Nephron progenitor cell (in vitro differentiated cells): ENCODE data around the gene IL17C.

ENCODE experiments used
- DNase-seq: peaks from one replicate; pipeline ENCODE4 v3.0.0; 2021
- H3K27ac Mint-ChIP-seq: 2 replicates; pipeline ENCODE4 v1.8.0; 2021; ENCODE audit warnings: mild to moderate bottlenecking, moderate library complexity, mixed read lengths
- H3K27me3 Mint-ChIP-seq: 2 replicates; pipeline ENCODE4 v1.8.0; 2021; ENCODE audit warnings: mild to moderate bottlenecking, low read depth, mixed read lengths; ENCODE audit not compliant: poor library complexity
- H3K36me3 Mint-ChIP-seq: 2 replicates; pipeline ENCODE4 v1.8.0; 2021; ENCODE audit warnings: low read depth, mixed read lengths
- H3K4me1 Mint-ChIP-seq: 2 replicates; pipeline ENCODE4 v1.8.0; 2021; ENCODE audit warnings: mixed read lengths
- H3K4me3 Mint-ChIP-seq: 2 replicates; pipeline ENCODE4 v1.8.0; 2021; ENCODE audit warnings: mild to moderate bottlenecking, moderate library complexity, mixed read lengths
- H3K9me3 Mint-ChIP-seq: 2 replicates; pipeline ENCODE4 v1.8.0; 2021; ENCODE audit warnings: mild to moderate bottlenecking, moderate library complexity, mixed read lengths
- TF ChIP-seq, protein P1 (sequence below): fragments of 200-600 bp; sonication (generic); IDR thresholded peaks from 2 replicates; pipeline ENCODE4 v1.5.0; 2021; ENCODE audit warnings: antibody characterized with exemption

IL17C gene

DNA sequence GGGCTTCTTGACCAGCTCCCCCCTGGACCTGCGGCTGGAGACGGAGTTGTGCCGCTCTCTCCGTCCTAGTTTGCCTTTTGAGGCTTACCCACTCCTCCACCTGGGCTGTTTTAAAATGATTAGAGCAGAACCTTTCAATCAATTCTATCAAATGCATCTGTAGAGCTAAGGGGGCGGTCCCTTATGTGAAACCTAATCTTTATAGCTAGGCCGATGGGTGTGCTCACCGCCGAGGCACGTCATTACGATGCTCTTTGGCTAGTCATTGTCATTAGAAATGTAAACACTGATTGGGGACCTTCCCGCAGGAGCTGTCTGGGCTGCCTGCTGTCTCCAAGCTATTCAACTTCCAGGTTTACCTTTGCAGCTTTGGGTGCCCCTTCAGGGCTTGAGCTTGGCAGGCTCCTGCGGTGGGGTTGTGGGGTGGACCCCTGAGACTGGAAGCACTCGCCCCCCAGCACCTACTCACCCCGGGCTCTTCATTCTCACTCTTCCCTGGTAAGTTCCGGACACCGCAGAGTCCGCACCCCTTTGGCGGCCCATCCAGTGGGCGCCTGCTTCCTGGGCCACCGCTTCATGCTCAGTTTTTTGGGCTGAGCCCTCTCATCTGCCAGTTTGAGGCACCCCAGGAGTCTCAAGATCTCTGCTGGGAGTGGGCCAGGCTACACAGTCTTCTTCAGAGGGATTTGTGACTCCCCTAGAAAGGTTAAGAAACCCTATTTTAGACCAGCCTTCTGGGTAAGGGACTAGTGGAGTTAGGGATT is 20.9 kb upstream of the IL17C start:
- Mint-ChIP-seq H3K27ac (peak overlapping the region; percentile 92), H3K4me3 (peak overlapping the region; percentile 24), H3K27me3 (peaks cover 3% of the 10 kb centered on the region)

DNA sequence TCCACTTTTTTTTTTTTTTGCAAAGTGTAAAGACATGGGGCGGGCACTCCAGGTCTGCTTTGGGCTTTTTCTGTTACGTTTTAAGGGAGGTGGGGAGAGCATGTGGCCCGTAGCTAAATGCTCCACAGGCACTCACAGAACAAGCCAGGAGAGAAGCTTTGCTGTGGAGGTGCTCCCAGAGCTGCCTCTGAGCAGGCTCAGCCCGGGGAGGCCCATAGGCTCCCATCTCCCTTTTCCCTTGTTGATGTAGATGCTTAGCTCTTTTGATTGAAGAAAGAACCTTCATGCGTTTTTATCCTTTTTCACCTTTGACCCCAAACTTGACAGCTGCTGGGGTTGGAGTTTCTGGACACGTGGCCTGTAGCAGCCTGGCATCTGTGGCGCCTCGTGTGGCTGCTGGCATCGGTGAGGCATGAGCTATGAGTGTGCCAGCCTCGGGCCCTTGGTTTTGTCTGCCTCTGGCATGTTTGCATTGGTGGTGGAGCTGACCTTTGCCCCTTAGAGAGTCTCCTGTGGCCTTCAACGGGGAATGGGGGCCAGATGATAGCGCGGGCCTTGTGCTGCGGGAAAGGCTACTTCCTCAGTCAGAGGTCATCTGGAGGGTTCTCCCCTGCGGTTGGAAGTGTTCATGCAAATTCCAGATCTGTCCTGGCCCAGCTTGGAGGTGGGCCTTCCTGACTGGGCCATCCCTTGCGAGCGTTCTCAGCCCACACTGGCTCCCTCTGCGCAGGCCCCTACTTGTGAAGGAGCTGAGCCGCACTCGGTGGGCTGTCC is 20.0 kb upstream of the IL17C start:
- Mint-ChIP-seq H3K4me1 (peaks cover 38% of the 10 kb centered on the region), H3K9me3 (no peaks in the 10 kb centered on the region), H3K27me3 (peaks cover 3% of the 10 kb centered on the region), H3K27ac (peak overlapping the region; percentile 92), H3K4me3 (peak overlapping the region; percentile 48), H3K36me3 (peaks cover 17% of the 10 kb centered on the region)
- no peak for DNase-seq
- TF ChIP-seq, protein P1, sequence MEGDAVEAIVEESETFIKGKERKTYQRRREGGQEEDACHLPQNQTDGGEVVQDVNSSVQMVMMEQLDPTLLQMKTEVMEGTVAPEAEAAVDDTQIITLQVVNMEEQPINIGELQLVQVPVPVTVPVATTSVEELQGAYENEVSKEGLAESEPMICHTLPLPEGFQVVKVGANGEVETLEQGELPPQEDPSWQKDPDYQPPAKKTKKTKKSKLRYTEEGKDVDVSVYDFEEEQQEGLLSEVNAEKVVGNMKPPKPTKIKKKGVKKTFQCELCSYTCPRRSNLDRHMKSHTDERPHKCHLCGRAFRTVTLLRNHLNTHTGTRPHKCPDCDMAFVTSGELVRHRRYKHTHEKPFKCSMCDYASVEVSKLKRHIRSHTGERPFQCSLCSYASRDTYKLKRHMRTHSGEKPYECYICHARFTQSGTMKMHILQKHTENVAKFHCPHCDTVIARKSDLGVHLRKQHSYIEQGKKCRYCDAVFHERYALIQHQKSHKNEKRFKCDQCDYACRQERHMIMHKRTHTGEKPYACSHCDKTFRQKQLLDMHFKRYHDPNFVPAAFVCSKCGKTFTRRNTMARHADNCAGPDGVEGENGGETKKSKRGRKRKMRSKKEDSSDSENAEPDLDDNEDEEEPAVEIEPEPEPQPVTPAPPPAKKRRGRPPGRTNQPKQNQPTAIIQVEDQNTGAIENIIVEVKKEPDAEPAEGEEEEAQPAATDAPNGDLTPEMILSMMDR: no peak

More for the DNA sequence above, 20.9 kb upstream of the IL17C start:
- peaks cover 25% of the 10 kb centered on the region for H3K36me3 Mint-ChIP-seq
- no peak for DNase-seq
- TF ChIP-seq, protein P1: no peak
- H3K4me1 Mint-ChIP-seq: peaks cover 38% of the 10 kb centered on the region
- H3K9me3 Mint-ChIP-seq: no peaks in the 10 kb centered on the region

DNA sequence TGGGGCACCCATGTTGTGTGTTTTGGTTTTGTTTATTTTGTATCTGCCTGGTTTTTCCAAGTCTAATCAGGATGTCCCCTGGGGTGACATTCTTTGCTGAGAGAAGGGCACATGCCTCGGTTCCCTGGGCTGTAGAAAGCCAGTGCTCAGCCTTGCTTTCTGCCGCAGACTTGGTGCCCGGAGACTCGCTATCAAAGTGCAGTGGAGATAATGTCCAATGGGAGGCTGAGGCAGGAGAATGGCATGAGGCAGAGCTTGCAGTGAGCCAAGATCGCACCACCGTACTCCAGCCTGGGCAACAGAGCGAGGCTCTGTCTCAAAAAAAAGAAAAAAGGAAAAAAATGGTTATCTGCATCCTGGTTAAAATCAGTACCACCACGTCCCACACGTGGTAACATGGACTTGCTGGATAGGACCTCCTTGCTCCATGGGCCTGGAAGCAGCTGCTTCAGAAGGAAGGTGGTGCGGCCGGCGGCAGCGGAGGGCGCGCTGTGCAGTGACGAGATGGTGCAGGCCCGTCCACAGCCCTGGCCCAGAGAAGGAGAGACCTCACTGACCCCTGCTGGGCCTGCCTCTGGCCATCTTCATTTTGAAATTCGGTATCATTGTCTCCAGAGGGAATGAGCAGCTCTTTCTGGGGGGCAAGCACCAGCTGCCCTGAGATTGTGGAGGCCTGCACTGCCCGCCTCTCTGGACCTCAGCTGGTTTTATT is 19.3 kb upstream of the IL17C start:
- H3K27me3 Mint-ChIP-seq: peaks cover 3% of the 10 kb centered on the region
- DNase-seq: no peak
- no peaks in the 10 kb centered on the region for H3K9me3 Mint-ChIP-seq
- peaks cover 38% of the 10 kb centered on the region for H3K4me1 Mint-ChIP-seq
- TF ChIP-seq, protein P1: no peak
- H3K36me3 Mint-ChIP-seq: peaks cover 10% of the 10 kb centered on the region
- H3K27ac Mint-ChIP-seq: peak overlapping the region; percentile 91
- H3K4me3 Mint-ChIP-seq: no peak overlapping the region

DNA sequence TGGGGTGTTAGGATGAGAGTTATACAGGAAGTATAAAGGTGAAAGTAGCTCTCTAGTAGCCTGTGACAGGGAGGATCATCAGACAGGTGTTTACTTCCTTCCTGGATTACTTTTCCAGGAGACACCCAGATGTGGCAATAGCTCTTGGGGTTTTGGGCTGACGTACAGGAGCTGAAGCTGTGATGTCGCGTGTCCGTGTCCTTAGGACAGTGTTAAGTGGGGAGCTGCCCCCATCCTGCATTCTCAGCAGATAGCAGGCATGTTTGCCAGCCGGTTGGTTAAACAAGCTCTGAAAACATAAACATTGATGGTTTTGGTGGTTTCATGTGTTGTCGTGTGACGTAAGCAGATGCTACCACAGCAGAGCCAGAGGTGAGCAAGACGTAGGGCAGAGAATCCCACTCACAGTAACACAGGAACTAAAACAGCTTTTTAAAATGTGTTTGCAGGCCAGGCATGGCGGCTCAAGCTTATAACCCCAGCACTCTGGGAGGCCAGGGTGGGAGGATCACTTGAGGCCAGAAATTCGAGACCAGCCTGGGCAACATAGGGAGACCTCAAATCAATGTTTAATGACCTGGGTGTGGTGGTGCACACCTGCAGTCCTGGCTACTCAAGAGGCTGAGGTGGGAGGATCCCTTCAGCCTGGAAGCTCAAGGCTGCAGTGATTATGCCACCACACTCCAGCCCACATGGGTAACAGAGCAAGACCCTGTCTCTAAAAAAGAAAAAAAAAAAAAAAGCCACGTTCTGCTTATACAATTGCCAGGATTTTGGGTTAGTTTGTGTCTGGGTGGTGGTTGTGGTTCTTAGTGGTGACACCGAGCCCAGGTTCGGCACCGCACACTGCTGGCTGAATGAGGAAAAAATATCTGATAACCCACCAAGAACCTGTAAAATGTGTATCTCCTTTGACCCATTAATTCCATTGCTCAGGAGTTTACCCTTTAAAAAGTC is 18.2 kb upstream of the IL17C start:
- TF ChIP-seq, protein P1: no peak
- H3K27me3 Mint-ChIP-seq: peaks cover 3% of the 10 kb centered on the region
- peak overlapping the region; percentile 54 for H3K27ac Mint-ChIP-seq
- H3K9me3 Mint-ChIP-seq: no peaks in the 10 kb centered on the region
- no peak overlapping the region for H3K4me3 Mint-ChIP-seq
- no peak for DNase-seq
- peaks cover 38% of the 10 kb centered on the region for H3K4me1 Mint-ChIP-seq
- peaks cover 4% of the 10 kb centered on the region for H3K36me3 Mint-ChIP-seq

DNA sequence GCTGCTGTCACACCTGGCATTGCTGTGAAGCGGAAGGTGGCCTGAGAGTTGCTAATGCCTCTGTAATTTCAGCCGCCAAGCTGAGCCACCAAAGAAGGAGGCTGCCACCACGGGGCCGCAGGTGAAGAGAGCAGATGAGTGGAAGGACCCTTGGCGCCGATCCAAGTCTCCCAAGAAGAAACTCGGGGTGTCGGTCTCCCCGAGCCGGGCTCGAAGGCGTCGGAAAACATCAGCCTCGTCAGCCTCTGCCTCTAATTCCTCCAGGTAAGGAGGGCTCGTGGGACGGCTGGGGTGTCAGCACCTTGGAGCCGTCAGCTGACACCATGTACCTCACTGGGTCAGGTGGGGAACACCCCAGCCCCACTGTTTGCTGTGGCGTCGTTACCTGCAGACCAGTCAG is 16.2 kb upstream of the IL17C start:
- Mint-ChIP-seq H3K4me3 (no peak overlapping the region), H3K36me3 (peaks cover 16% of the 10 kb centered on the region), H3K9me3 (no peaks in the 10 kb centered on the region), H3K27ac (no peak overlapping the region), H3K27me3 (peaks cover 3% of the 10 kb centered on the region), H3K4me1 (peaks cover 26% of the 10 kb centered on the region)
- DNase-seq: no peak
- TF ChIP-seq, protein P1: no peak
